Smooth muscle cell of the umbilical artery (primary cell): ENCODE measurements around the gene DVL1. TPM values are rescaled to one million over a fixed set of nuclear protein-coding genes. Genes with fewer than 3 reads are reported as not detected.

Experiments
- total RNA-seq: library from RNA; depleted of rRNA; stranded (reverse); fragments of >200 nt; gene quantifications from 2 replicates; pipeline ENCODE4 v1.2.3, GENCODE V29; 2014

Gene DVL1
- 65.0 and 105 TPM in 2 replicates for total RNA-seq

GRCh38 chr1:1349256-1350012, at the start of gene DVL1:
TSS of gene DVL1 (minus strand) at chr1:1349418. CDS start at chr1:1349065, 353 bp downstream.

GRCh38 chr1:1374929-1375662, 25.9 kb upstream of the DVL1 start, which contains the start of gene AURKAIP1:
TSS of gene AURKAIP1 (minus strand) at chr1:1375207. CDS start at chr1:1374756, 451 bp downstream.

GRCh38 chr1:1358433-1359271, 9.4 kb upstream of the DVL1 start, which contains the start of gene MXRA8:
TSS of gene MXRA8 (minus strand) at chr1:1358555. CDS start at chr1:1358504, 51 bp downstream.

GRCh38 chr1:1331068-1331965, 17.9 kb downstream of the DVL1 start, which contains the start of gene TAS1R3:
TSS of gene TAS1R3 (plus strand) at chr1:1331280. CDS start at chr1:1331346, 66 bp downstream.

GRCh38 chr1:1324524-1325287, 24.5 kb downstream of the DVL1 start, which contains the start of the genes CPTP and INTS11:
TSS of gene CPTP (plus strand) at chr1:1324802. CDS start at chr1:1326911, 2,109 bp downstream.
TSS of gene INTS11 (minus strand) at chr1:1324660. CDS start at chr1:1324608, 52 bp downstream.

GRCh38 chr1:1307923-1308755, 41.1 kb downstream of the DVL1 start, which contains the start of the genes ACAP3 and PUSL1:
TSS of gene ACAP3 (minus strand) at chr1:1307930. CDS start at chr1:1307815, 115 bp downstream.
TSS of gene PUSL1 (plus strand) at chr1:1308597. CDS start at chr1:1308644, 47 bp downstream.

Other genes starting within 250 kb of the DVL1 start
- 4.8 and 7.1 TPM in 2 replicates for gene C1orf159, start 233.3 kb downstream of the DVL1 start, total RNA-seq
- not detected in 2 replicates for gene TTLL10, start 175.5 kb downstream of the DVL1 start, total RNA-seq
- gene TNFRSF18, start 142.8 kb downstream of the DVL1 start, total RNA-seq: not detected in 2 replicates
- gene TNFRSF4, start 135.3 kb downstream of the DVL1 start, total RNA-seq: under 0.01 and 0.14 TPM in 2 replicates
- 190 and 205 TPM in 2 replicates for gene SDF4, start 117.4 kb downstream of the DVL1 start, total RNA-seq
- gene B3GALT6, start 117.2 kb downstream of the DVL1 start, total RNA-seq: 32.1 and 37.1 TPM in 2 replicates
- 0.92 and 1.5 TPM in 2 replicates for gene C1QTNF12, start 102.7 kb downstream of the DVL1 start, total RNA-seq
- gene UBE2J2, start 75.6 kb downstream of the DVL1 start, total RNA-seq: 33.9 and 43.6 TPM in 2 replicates
- gene SCNN1D, start 69.0 kb downstream of the DVL1 start, total RNA-seq: 1.2 and 2.3 TPM in 2 replicates
- gene ACAP3, start 41.5 kb downstream of the DVL1 start, total RNA-seq: 52.6 and 71.8 TPM in 2 replicates
- 16.9 and 17.8 TPM in 2 replicates for gene PUSL1, start 40.8 kb downstream of the DVL1 start, total RNA-seq
- 41.9 and 59.4 TPM in 2 replicates for gene INTS11, start 24.8 kb downstream of the DVL1 start, total RNA-seq
- 8.0 and 12.5 TPM in 2 replicates for gene CPTP, start 24.6 kb downstream of the DVL1 start, total RNA-seq
- gene TAS1R3, start 18.1 kb downstream of the DVL1 start, total RNA-seq: 0.23 and 0.30 TPM in 2 replicates
- 172 and 187 TPM in 2 replicates for gene MXRA8, start 9.1 kb upstream of the DVL1 start, total RNA-seq
- 52.6 and 85.8 TPM in 2 replicates for gene AURKAIP1, start 25.8 kb upstream of the DVL1 start, total RNA-seq
- gene CCNL2, start 49.9 kb upstream of the DVL1 start, total RNA-seq: 189 and 195 TPM in 2 replicates
- gene MRPL20, start 57.9 kb upstream of the DVL1 start, total RNA-seq: 53.1 and 68.6 TPM in 2 replicates
- 0.18 and 0.30 TPM in 2 replicates for gene ANKRD65, start 71.9 kb upstream of the DVL1 start, total RNA-seq
- 10.4 and 13.1 TPM in 2 replicates for gene VWA1, start 86.3 kb upstream of the DVL1 start, total RNA-seq
- 0.09 TPM in 1 of 2 replicates, not detected in the other for gene ATAD3C, start 100.3 kb upstream of the DVL1 start, total RNA-seq
- gene ATAD3B, start 122.3 kb upstream of the DVL1 start, total RNA-seq: 13.7 and 26.3 TPM in 2 replicates
- gene ATAD3A, start 162.7 kb upstream of the DVL1 start, total RNA-seq: 24.1 and 49.1 TPM in 2 replicates
- gene TMEM240, start 191.2 kb upstream of the DVL1 start, total RNA-seq: 2.4 and 2.9 TPM in 2 replicates
- 66.5 and 81.4 TPM in 2 replicates for gene SSU72, start 225.4 kb upstream of the DVL1 start, total RNA-seq